ENCODE measurements around the gene CCDC88C.
A peak's percentile ranks its signal among the peaks of the same experiment; 100 is the strongest.

Gene CCDC88C

GRCh38 chr14:91394105-91395081 is 23.2 kb downstream of the CCDC88C start:
- peaks cover 0 to 2% of the 10 kb centered on the region in 2 donors for H3K36me3 ChIP-seq (replicated peaks in 1 of 2; ENCODE audit: control insufficient read depth in 2 of 2, insufficient read depth in 2 of 2, low read length in 2 of 2)
- no peak overlapping the region for H3K23ac ChIP-seq (ENCODE audit: low read depth, low read length, poor library complexity)
- H3K4ac ChIP-seq (ENCODE audit: low read length), result no peak overlapping the region
- H2BK12ac ChIP-seq (ENCODE audit: low read length), result no peak overlapping the region
- H3K18ac ChIP-seq (ENCODE audit: low read length), result no peak overlapping the region
- WGBS, 2 donors (ENCODE audit: extremely low coverage in 2 of 2, insufficient read length in 2 of 2, insufficient replicate concordance in 1 of 2), result no CpG with 5 or more reads among the region's 17 CpGs
- H2BK5ac ChIP-seq (ENCODE audit: low read length), result no peak overlapping the region
- H3K14ac ChIP-seq (ENCODE audit: low read length), result no peak overlapping the region
- H3K9me3 ChIP-seq (replicated peaks in 1 of 2; ENCODE audit: control insufficient read depth in 2 of 2, insufficient read depth in 1 of 2, low read depth in 1 of 2, low read length in 2 of 2), result peaks cover 0 to 3% of the 10 kb centered on the region in 2 donors
- H2AFZ ChIP-seq (ENCODE audit: low read length), result no peak overlapping the region
- H3K4me2 ChIP-seq (ENCODE audit: insufficient read depth, low read length, poor library complexity, severe bottlenecking), result no peak overlapping the region
- peaks cover 2 to 41% of the 10 kb centered on the region in 2 donors for H3K4me1 ChIP-seq (ENCODE audit: control insufficient read depth in 2 of 2, insufficient read depth in 1 of 2, low read depth in 1 of 2, low read length in 2 of 2)
- no peak overlapping the region for H4K8ac ChIP-seq (ENCODE audit: low read depth, low read length)
- H2AK5ac ChIP-seq (ENCODE audit: low read depth, low read length), result no peak overlapping the region
- no peak overlapping the region for H2BK120ac ChIP-seq (ENCODE audit: low read depth, low read length)
- no peaks in the 10 kb centered on the region for H3K27me3 ChIP-seq (ENCODE audit: control insufficient read depth in 3 of 3, insufficient read depth in 3 of 3, low read depth in 1 of 3, low read length in 3 of 3)
- H3K4me3 ChIP-seq (ENCODE audit: low read length in 2 of 2), result no peak overlapping the region
- H2BK15ac ChIP-seq (ENCODE audit: low read length), result no peak overlapping the region
- H4K91ac ChIP-seq (ENCODE audit: low read depth, low read length, poor library complexity), result no peak overlapping the region
- H3K79me1 ChIP-seq (ENCODE audit: low read depth, low read length), result peaks cover 13% of the 10 kb centered on the region
- DNase-seq (ENCODE audit: low spot score), result no peak
- H3K9ac ChIP-seq (ENCODE audit: low read depth, low read length, poor library complexity), result no peak overlapping the region
- no peak overlapping the region for H3K27ac ChIP-seq (replicated peaks; ENCODE audit: low read length)

- Histone ChIP-seq H4K91ac (ENCODE audit: low read depth, low read length, poor library complexity) (no peak overlapping the region), H3K27me3 (ENCODE audit: control insufficient read depth in 3 of 3, insufficient read depth in 3 of 3, low read depth in 1 of 3, low read length in 3 of 3) (no peaks in the 10 kb centered on the region), H3K4me3 (ENCODE audit: low read length in 2 of 2) (no peak overlapping the region), H3K4ac (ENCODE audit: low read length) (no peak overlapping the region), H2AFZ (ENCODE audit: low read length) (no peak overlapping the region), H3K4me2 (ENCODE audit: insufficient read depth, low read length, poor library complexity, severe bottlenecking) (peak overlapping the region; percentile 35), H2BK12ac (ENCODE audit: low read length) (no peak overlapping the region), H3K23ac (ENCODE audit: low read depth, low read length, poor library complexity) (peak overlapping the region; percentile 16), H3K9me3 (replicated peaks in 1 of 2; ENCODE audit: control insufficient read depth in 2 of 2, insufficient read depth in 1 of 2, low read depth in 1 of 2, low read length in 2 of 2) (peaks cover 0 to 3% of the 10 kb centered on the region in 2 donors), H2AK5ac (ENCODE audit: low read depth, low read length) (peak overlapping the region; percentile 40), H3K36me3 (replicated peaks in 1 of 2; ENCODE audit: control insufficient read depth in 2 of 2, insufficient read depth in 2 of 2, low read length in 2 of 2) (peaks cover 0 to 2% of the 10 kb centered on the region in 2 donors), H3K79me1 (ENCODE audit: low read depth, low read length) (peaks cover 8% of the 10 kb centered on the region), H3K27ac (replicated peaks; ENCODE audit: low read length) (peak overlapping the region; percentile 60), H3K9ac (ENCODE audit: low read depth, low read length, poor library complexity) (no peak overlapping the region), H3K18ac (ENCODE audit: low read length) (peak overlapping the region; percentile 73), H2BK120ac (ENCODE audit: low read depth, low read length) (no peak overlapping the region), H2BK5ac (ENCODE audit: low read length) (no peak overlapping the region), H2BK15ac (ENCODE audit: low read length) (no peak overlapping the region), H3K14ac (ENCODE audit: low read length) (no peak overlapping the region), H3K4me1 (ENCODE audit: control insufficient read depth in 2 of 2, insufficient read depth in 1 of 2, low read depth in 1 of 2, low read length in 2 of 2) (peaks cover 6 to 45% of the 10 kb centered on the region in 2 donors), H4K8ac (ENCODE audit: low read depth, low read length) (no peak overlapping the region)
- WGBS, 2 donors (ENCODE audit: extremely low coverage in 2 of 2, insufficient read length in 2 of 2, insufficient replicate concordance in 1 of 2), result no CpG with 5 or more reads among the region's 19 CpGs
- no peak for DNase-seq (ENCODE audit: low spot score)
Measured at GRCh38 chr14:91392623-91393303, 24.9 kb downstream of the CCDC88C start.

DNA sequence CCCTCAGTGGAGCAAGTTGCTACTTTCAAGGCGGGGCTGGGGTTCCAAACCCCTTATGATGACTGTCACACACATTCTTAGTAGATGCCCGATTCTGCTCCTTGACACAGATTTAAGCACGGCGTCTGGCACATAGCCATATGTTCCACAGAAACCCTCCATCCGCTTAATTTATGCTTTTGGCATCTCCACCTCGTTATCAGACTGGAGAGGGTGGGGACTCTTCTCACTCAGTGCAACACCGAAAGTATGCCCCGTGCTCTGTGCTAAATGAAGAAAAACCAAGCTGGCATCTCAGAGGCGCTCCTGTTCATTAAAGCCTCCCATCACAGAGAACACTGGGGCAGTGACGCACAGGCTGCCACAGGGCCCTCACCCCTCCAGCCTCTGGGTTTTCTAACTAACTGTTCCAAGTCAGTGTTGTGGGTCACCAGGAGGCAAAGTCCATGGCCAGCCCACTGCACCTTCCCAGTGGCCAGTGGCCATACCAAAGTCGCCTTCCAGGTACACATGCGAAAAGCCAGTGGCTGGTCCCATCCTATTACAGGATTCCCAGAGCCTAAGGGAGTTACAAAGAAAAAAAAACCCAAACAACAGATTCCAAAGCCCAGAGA is 27.3 kb downstream of the CCDC88C start:
- Histone ChIP-seq H3K4me2 (ENCODE audit: insufficient read depth, low read length, poor library complexity, severe bottlenecking) (no peak overlapping the region), H2AFZ (ENCODE audit: low read length) (no peak overlapping the region), H4K91ac (ENCODE audit: low read depth, low read length, poor library complexity) (peak overlapping the region; percentile 61), H2AK5ac (ENCODE audit: low read depth, low read length) (no peak overlapping the region), H2BK5ac (ENCODE audit: low read length) (peak overlapping the region; percentile 8), H2BK12ac (ENCODE audit: low read length) (no peak overlapping the region), H3K4ac (ENCODE audit: low read length) (no peak overlapping the region), H4K8ac (ENCODE audit: low read depth, low read length) (no peak overlapping the region), H3K14ac (ENCODE audit: low read length) (no peak overlapping the region), H3K27ac (replicated peaks; ENCODE audit: low read length) (no peak overlapping the region), H3K4me3 (ENCODE audit: low read length in 2 of 2) (no peak overlapping the region), H3K23ac (ENCODE audit: low read depth, low read length, poor library complexity) (no peak overlapping the region), H3K36me3 (replicated peaks in 1 of 2; ENCODE audit: control insufficient read depth in 2 of 2, insufficient read depth in 2 of 2, low read length in 2 of 2) (peaks cover 0 to 2% of the 10 kb centered on the region in 2 donors), H3K4me1 (ENCODE audit: control insufficient read depth in 2 of 2, insufficient read depth in 1 of 2, low read depth in 1 of 2, low read length in 2 of 2) (peaks cover 13 to 35% of the 10 kb centered on the region in 2 donors), H3K18ac (ENCODE audit: low read length) (peak overlapping the region; percentile 12), H2BK120ac (ENCODE audit: low read depth, low read length) (no peak overlapping the region), H3K9ac (ENCODE audit: low read depth, low read length, poor library complexity) (no peak overlapping the region), H3K9me3 (replicated peaks in 1 of 2; ENCODE audit: control insufficient read depth in 2 of 2, insufficient read depth in 1 of 2, low read depth in 1 of 2, low read length in 2 of 2) (peaks cover 0 to 3% of the 10 kb centered on the region in 2 donors), H3K27me3 (ENCODE audit: control insufficient read depth in 3 of 3, insufficient read depth in 3 of 3, low read depth in 1 of 3, low read length in 3 of 3) (no peaks in the 10 kb centered on the region), H3K79me1 (ENCODE audit: low read depth, low read length) (peaks cover 10% of the 10 kb centered on the region), H2BK15ac (ENCODE audit: low read length) (no peak overlapping the region)
- WGBS, 2 donors (ENCODE audit: extremely low coverage in 2 of 2, insufficient read length in 2 of 2, insufficient replicate concordance in 1 of 2), result no CpG with 5 or more reads among the region's 12 CpGs
- no peak for DNase-seq (ENCODE audit: low spot score)

Data from neuronal stem cell (in vitro differentiated cells).